ENCODE measurements around the gene JCAD.

JCAD gene

GRCh38 chr10:30034433-30035137, 24.8 kb downstream of the JCAD start:
- H3K9me3 ChIP-seq, result no peaks in the 10 kb centered on the region
- H3K27me3 ChIP-seq, result no peaks in the 10 kb centered on the region
- DNase-seq, result no peak
- no peaks in the 10 kb centered on the region for H3K4me1 ChIP-seq
- H3K4me3 ChIP-seq (ENCODE audit: low read depth, low read length), result no peak overlapping the region
- no peaks in the 10 kb centered on the region for H3K36me3 ChIP-seq
- no peak for TF ChIP-seq CTCF (IDR thresholded peaks at IDR 0.05; ENCODE audit: low read depth, low read length)

DNA sequence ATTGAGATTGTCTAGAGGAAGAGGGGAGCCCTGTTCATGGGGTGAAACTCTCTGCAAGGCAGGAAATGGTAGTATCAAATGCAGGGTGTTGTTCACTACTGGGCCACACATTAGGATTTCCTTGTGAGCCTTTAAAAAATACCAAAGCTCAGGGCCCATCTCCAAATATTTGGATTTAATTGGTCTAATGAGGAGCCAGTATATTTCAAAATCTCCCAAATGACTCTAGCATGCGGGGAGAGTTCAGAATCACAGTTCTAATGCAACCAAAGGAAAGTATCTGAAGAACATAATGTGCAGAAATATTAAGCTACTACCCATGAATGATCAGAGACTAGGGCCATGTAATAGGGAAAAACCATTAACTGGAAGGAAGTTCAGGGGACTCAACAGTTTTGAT, 27.3 kb downstream of the JCAD start:
- no peaks in the 10 kb centered on the region for H3K4me1 ChIP-seq
- DNase-seq, result no peak
- no peaks in the 10 kb centered on the region for H3K27me3 ChIP-seq
- TF ChIP-seq CTCF (IDR thresholded peaks at IDR 0.05; ENCODE audit: low read depth, low read length), result no peak
- H3K9me3 ChIP-seq, result no peaks in the 10 kb centered on the region
- H3K36me3 ChIP-seq, result no peaks in the 10 kb centered on the region
- H3K4me3 ChIP-seq (ENCODE audit: low read depth, low read length), result no peak overlapping the region

GRCh38 chr10:30029872-30030256, 29.5 kb downstream of the JCAD start:
- no peak for DNase-seq
- no peak for TF ChIP-seq CTCF (IDR thresholded peaks at IDR 0.05; ENCODE audit: low read depth, low read length)
- H3K27me3 ChIP-seq, result no peaks in the 10 kb centered on the region
- H3K36me3 ChIP-seq, result no peaks in the 10 kb centered on the region
- no peak overlapping the region for H3K4me3 ChIP-seq (ENCODE audit: low read depth, low read length)
- H3K9me3 ChIP-seq, result no peaks in the 10 kb centered on the region
- no peaks in the 10 kb centered on the region for H3K4me1 ChIP-seq

- H3K27me3 ChIP-seq, result no peaks in the 10 kb centered on the region
- no peaks in the 10 kb centered on the region for H3K9me3 ChIP-seq
- TF ChIP-seq CTCF (IDR thresholded peaks at IDR 0.05; ENCODE audit: low read depth, low read length), result no peak
- no peak for DNase-seq
- H3K4me1 ChIP-seq, result no peaks in the 10 kb centered on the region
- H3K4me3 ChIP-seq (ENCODE audit: low read depth, low read length), result no peak overlapping the region
- no peaks in the 10 kb centered on the region for H3K36me3 ChIP-seq
Measured at GRCh38 chr10:30029164-30029871, 30.1 kb downstream of the JCAD start.

GRCh38 chr10:30028738-30029030, 30.7 kb downstream of the JCAD start:
- TF ChIP-seq CTCF (IDR thresholded peaks at IDR 0.05; ENCODE audit: low read depth, low read length), result no peak
- H3K9me3 ChIP-seq, result no peaks in the 10 kb centered on the region
- H3K27me3 ChIP-seq, result no peaks in the 10 kb centered on the region
- no peak overlapping the region for H3K4me3 ChIP-seq (ENCODE audit: low read depth, low read length)
- DNase-seq, result no peak
- no peaks in the 10 kb centered on the region for H3K36me3 ChIP-seq
- no peaks in the 10 kb centered on the region for H3K4me1 ChIP-seq

- DNase-seq, result no peak
- no peaks in the 10 kb centered on the region for H3K4me1 ChIP-seq
- no peaks in the 10 kb centered on the region for H3K9me3 ChIP-seq
- H3K4me3 ChIP-seq (ENCODE audit: low read depth, low read length), result no peak overlapping the region
- TF ChIP-seq CTCF (IDR thresholded peaks at IDR 0.05; ENCODE audit: low read depth, low read length), result no peak
- H3K36me3 ChIP-seq, result no peaks in the 10 kb centered on the region
- no peaks in the 10 kb centered on the region for H3K27me3 ChIP-seq
Measured at GRCh38 chr10:30028006-30028737, 31.2 kb downstream of the JCAD start.

Measured in BE2C (cell line).